Gastroesophageal sphincter (tissue), 3 donors: ENCODE results near the gene ARHGAP6.

ENCODE experiments used
- CTCF ChIP-seq, 4 experiments: fragments of 200-600 bp in 2 of 4; fragments of 450-650 bp in 2 of 4; sonication (generic) in 1 of 4; IDR thresholded peaks; one replicate each; pipeline ENCODE4 v1.5.1; 2017 to 2019; ENCODE audit warnings: antibody characterized with exemption in 4 of 4, mild to moderate bottlenecking in 2 of 4, moderate library complexity in 2 of 4
- EP300 ChIP-seq: sonication (generic); formaldehyde crosslinking; IDR thresholded peaks from one replicate; pipeline ENCODE4 v1.6.1; 2017; ENCODE audit warnings: antibody characterized with exemption, mild to moderate bottlenecking
- POLR2A ChIP-seq, 2 donors: fragments of 450-650 bp; IDR thresholded peaks; one replicate each; pipeline ENCODE4 v1.6.1; 2017; ENCODE audit warnings: antibody characterized with exemption in 2 of 2, mild to moderate bottlenecking in 2 of 2, moderate library complexity in 1 of 2
- POLR2AphosphoS5 ChIP-seq: sonication (generic); formaldehyde crosslinking; IDR thresholded peaks from one replicate; pipeline ENCODE4 v1.6.1; 2017; ENCODE audit warnings: antibody characterized with exemption

DNA sequence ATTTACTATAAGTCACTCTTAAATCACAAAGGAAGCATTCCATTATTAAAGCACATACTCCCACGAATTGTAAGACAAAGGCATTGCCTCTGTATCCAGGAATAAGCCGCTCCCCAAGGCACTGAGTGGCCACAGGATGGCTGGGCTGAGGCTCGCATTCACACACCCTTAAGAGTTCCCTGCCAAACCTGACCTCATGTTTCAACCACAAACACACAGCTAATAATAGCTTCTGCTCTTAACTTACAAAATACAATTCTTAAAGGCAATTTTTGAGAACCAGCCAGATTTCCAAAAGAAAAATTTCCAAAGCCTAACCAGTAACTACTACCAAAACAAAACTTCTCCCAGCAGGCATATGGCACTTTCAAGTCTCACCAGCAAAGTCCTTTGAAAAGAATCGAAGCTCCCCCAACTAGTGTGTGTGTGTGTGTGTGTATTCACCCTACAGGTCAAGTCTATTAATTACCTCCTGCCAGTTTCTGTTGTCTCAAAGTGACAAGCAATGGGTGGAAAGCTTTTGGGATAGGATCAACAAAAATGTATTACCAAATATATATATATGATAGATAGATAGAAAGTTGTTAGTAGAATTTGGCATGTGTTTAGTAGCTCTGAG lies 36.0 kb downstream of the ARHGAP6 start:
- TF ChIP-seq POLR2A (IDR thresholded peaks at IDR 0.05) (no peak), CTCF (IDR thresholded peaks at IDR 0.05) (no peak), EP300 (no peak), POLR2AphosphoS5 (no peak)
